ENCODE data around the gene CAMK1D. TPM values are rescaled to one million over a fixed set of nuclear protein-coding genes. Genes with fewer than 3 reads are reported as not detected.

CAMK1D gene
- total RNA-seq, 4 donors from 2014 or later = 8.8 to 17.8 (median 13.9) TPM

GRCh38 chr10:12559578-12560178 lies 210.3 kb downstream of the CAMK1D start:
- TF ChIP-seq, protein P1, sequence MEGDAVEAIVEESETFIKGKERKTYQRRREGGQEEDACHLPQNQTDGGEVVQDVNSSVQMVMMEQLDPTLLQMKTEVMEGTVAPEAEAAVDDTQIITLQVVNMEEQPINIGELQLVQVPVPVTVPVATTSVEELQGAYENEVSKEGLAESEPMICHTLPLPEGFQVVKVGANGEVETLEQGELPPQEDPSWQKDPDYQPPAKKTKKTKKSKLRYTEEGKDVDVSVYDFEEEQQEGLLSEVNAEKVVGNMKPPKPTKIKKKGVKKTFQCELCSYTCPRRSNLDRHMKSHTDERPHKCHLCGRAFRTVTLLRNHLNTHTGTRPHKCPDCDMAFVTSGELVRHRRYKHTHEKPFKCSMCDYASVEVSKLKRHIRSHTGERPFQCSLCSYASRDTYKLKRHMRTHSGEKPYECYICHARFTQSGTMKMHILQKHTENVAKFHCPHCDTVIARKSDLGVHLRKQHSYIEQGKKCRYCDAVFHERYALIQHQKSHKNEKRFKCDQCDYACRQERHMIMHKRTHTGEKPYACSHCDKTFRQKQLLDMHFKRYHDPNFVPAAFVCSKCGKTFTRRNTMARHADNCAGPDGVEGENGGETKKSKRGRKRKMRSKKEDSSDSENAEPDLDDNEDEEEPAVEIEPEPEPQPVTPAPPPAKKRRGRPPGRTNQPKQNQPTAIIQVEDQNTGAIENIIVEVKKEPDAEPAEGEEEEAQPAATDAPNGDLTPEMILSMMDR (IDR thresholded peaks at IDR 0.05; ENCODE audit: low read depth) = no peak

DNA sequence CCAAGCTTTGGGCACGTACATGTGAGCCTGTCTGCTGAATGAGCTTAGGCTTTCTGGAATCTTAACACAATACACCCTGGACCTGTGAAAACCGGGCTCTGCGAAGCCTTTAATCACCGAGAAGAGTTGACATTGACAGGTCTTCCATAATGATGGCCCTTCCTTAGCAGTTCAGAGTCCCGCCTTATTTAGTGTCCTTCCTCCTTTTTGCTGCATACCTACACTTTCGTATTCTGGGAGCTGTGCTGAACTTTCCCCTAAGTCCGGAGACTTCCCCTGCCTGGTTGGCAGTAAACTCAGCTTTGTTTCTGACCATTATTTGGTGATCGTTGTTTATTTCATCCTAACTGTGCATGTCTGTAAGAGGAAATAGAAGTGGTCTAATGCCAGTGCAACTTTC lies 212.0 kb downstream of the CAMK1D start:
- TF ChIP-seq, protein P1 (IDR thresholded peaks at IDR 0.05; ENCODE audit: low read depth) = no peak

DNA sequence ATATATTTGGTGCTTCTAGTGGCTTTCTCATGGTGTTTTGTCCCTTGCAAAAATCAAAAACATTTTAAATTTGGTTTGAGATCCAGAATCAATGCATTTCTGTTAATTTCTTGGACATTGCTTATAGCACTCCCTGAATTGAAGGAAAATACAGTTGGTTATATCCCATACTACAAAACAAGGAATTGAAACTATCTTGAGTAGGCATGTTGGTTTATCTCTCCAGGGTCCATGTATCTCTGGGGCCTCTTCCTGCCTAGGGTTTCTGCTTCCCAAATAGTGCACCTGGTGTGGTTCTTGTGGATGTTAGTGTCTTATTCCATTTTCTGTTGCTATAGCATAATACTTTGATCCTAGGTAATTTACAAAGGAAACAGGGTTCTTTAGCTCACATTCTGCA lies 212.4 kb downstream of the CAMK1D start:
- TF ChIP-seq, protein P1 (IDR thresholded peaks at IDR 0.05; ENCODE audit: low read depth) = no peak

GRCh38 chr10:12563489-12563888 lies 214.1 kb downstream of the CAMK1D start:
- TF ChIP-seq, protein P1 (IDR thresholded peaks at IDR 0.05; ENCODE audit: low read depth) = no peak

DNA sequence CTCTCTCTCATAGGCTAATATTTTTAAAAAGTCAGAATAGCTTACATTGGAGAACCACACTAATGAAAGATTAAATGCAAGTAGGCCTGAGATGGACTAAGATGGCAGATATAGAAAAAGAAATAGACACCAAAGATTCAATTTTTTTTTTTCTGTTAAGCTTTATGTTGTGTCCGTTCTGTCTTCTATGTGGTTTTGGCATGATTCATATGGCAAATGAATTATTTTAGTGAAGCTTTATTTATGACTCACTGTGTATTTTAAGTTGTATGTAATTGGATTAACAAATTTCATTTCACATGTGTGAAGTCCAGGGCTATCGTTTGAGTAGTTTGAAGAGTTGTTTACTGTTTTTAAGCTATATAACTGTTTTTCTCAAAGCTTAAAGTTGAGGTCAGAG lies 214.8 kb downstream of the CAMK1D start:
- TF ChIP-seq, protein P1 (IDR thresholded peaks at IDR 0.05; ENCODE audit: low read depth) = no peak

DNA sequence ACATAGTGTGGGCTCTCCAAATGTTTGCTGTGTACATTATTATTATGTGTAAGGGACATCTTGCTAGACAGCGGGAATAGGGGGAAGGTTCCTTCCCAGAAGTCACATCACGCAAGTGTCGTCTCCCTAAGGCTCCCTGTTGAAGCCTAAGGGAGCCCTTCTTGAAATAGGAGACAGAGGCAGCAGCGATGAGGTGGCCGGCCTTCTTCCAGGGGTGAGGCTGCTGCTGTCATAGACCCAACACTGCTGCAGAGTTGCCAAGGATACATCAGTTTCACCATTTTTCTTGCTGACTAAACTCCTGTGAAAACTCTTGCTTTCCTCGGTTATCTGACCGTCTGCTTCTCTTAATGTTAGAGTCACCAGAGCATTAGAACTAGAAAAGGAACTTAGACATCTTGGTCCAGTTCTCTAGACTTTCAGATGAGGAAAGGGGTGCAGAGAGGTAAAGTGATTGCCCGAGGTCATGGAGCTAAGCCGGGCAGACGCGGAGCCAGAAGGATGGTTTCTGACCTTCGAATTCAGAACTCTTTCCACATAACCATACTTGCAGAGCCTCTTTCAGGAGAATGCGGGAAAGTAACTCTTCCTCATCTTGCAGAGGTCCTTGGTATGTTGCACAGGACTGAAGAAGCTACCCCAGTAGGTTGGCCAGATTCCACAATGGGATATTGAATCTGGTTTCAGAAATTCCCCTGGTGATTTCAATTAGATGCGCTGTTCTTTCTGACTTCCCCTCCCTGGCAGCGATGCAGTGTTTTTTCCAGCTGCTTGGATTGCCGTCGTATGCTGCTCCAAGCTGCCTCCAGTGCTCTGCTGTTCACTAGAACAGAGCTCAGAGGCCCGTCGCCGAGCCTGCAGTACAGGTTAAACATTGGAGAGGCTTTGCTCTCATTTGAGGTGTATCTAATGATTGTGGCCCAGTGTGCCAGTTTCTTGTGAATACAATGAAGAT lies 217.1 kb downstream of the CAMK1D start:
- TF ChIP-seq, protein P1 (IDR thresholded peaks at IDR 0.05; ENCODE audit: low read depth) = no peak

DNA sequence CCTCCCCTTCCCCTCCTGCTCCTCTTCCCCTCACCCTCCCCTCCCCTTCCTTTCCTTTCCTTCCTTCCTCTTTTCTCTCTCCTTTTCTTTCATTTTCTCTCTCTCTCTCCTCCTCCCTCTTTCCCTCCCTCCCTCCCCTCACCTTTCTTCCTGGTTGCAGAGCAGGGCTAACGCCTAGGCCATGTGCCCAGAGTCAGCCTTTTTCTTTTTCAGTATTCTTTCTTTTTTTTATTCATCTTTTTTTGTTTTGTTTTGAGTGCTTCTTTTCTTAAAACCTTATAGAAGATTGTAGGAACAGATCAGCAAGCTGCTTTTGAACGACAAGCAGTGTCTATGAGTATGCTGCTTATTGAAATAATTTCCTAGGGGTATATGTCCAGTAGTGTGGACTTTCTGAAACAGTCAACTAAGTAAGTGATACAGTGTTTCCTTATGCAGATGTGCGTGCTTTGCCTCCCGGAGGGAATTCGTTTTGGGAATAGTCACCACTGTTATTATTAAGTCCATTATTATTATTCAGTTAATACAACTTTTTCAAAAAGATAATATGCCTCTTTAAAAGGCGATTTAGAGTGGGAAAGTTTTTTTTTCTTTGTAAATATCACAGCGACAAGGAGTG lies 219.2 kb downstream of the CAMK1D start:
- TF ChIP-seq, protein P1 (IDR thresholded peaks at IDR 0.05; ENCODE audit: low read depth) = no peak
